NCI-H2107 treated with DMSO at 0.1 percent for 48 hours (cell line): ENCODE data around the gene ENOX2.

ENCODE experiments used
- DNase-seq: peaks from one replicate; lab custom pipeline; 2025; ENCODE audit not compliant: unreplicated experiment; lab: John Stamatoyannopoulos, UW

Gene ENOX2

GRCh38 chrX:130645955-130646583 lies 256.9 kb downstream of the ENOX2 start:
- DNase-seq = no peak

GRCh38 chrX:130637591-130637990 lies 265.4 kb downstream of the ENOX2 start:
- DNase-seq = no peak

DNA sequence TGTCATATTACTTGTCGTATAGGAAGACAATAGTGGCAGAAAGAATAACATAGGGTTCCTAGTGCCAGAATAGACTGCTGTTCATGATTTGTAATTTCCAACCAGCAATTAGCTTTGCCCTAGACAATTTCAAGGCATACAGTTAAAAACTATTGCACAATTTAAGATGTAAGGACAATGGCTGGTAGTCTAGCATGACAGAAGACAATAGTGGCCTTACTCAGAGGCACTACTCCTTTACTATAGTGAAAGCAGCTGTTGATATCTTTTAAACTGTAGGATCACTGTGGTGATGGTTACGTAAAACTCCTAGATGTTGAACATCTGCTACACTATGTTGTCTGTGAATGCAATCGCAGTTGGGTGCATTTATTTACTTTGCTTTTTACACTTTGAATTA lies 266.7 kb downstream of the ENOX2 start:
- DNase-seq = peak; percentile 90

DNA sequence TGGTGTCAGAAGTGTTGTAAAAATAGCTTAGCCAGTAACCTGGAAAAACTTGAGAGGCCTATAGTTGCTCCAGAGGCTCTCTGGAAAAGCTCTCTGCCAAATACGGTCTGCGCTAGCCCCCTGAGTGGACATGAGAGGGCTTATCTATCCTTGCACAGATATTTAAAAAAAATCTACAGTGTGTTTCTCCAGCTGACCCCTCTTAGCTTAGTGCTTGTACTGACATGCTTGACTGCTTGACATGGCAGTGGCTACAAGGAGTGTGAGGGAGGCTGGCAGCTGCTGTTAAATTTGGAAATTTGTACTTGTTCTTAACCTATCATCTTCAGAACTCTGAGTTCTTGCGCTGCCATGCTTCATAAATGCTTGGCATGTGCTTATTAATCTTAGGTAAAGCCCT lies 272.0 kb downstream of the ENOX2 start:
- no peak for DNase-seq

- DNase-seq = no peak
These were observed 274.5 kb downstream of the ENOX2 start for GRCh38 chrX:130628516-130628915.

DNA sequence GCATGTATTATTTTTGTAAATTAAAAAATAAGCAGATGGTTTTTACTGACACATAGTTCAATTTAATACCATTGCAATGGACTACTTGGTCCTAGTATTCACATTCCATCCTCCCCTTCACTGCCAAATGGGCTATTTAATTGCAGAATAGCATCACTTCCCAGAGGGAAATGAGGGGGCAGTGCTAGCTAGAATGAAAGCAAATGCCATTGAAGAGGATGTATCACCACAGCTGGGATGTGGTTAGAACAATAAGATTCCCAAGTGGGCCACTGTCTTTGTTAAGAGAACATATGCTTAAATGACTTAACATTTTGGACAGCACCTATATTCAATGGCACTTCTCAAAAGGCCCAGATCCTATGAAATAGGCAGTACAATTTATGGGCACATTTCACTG lies 276.5 kb downstream of the ENOX2 start:
- DNase-seq = no peak

GRCh38 chrX:130625386-130625785 lies 277.6 kb downstream of the ENOX2 start:
- no peak for DNase-seq

DNA sequence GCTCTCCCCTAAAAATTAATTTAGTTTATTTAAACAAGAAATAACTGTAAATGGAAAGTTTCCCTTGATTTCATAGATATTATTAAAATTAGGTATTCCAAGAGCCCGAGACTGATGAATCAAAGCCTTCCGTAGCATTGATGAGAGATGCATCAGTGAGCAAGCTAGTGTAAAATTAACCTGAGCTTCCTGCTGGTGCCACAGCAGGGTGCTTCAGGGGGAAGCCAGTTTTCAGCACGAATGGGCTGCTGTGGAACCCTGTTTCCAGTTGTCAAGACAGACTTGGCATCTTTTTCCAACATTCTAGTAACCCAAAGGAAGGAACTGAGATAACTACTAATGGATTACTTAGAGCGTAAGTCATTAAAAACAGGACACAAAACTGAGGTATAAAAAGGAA lies 279.5 kb downstream of the ENOX2 start:
- DNase-seq = no peak

DNA sequence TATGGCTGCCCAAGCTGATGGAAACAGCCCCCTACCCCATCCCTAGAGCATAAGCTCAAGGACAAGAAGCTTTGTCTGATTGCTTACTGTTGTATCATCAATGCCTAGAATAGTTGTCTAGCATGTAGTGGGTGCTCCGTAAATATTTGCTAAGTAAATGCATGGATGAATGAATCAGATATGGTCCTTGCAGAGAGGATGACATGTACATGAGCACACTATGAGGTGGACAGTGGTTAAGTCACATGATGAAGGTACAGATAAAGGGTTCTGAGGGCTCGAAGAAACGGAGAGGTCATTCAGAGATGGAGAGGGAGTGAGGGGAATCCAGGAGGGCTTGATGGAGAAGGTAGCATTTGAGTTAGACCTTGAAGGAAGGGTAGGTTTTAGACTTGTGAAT lies 287.1 kb downstream of the ENOX2 start:
- DNase-seq = no peak

DNA sequence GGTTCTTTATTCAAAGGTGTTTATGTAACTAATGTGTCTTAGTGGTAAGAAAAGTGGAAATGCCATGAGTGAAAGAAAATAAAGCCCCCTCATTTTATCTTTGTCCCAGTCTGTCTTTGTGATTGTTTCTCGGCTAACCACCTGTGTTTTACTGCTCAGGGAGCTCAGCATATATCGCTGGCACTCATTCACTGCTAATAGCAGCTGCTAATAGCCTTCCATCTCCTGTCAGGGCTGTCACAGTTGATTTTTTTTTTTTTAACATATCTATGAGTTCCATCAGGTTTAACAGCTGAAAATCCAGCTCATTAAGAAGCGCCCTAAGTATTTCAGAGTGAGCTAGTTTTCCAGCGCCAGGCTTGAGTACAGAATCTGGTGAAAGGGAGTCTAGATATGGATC lies 295.6 kb downstream of the ENOX2 start:
- no peak for DNase-seq

DNA sequence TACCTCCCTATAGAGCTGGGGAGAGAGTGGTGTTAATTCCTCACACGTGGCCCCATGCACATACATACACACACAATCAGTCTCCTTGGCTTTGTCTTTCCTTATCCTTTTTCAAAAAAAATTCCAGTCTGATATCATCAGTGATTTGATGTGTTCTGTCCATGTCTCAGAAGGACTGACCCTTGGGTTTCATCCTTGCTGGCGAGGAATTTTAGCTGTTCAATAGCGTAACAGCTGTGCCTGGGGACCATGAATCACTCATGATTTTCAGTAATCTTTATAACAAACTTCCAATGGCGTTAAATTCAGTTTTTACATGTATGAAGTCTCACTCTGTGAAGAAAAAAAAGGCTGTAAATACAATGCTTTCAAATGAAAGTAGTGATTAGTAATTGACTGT lies 296.6 kb downstream of the ENOX2 start:
- no peak for DNase-seq

GRCh38 chrX:130604882-130605281 lies 298.1 kb downstream of the ENOX2 start:
- no peak for DNase-seq

DNA sequence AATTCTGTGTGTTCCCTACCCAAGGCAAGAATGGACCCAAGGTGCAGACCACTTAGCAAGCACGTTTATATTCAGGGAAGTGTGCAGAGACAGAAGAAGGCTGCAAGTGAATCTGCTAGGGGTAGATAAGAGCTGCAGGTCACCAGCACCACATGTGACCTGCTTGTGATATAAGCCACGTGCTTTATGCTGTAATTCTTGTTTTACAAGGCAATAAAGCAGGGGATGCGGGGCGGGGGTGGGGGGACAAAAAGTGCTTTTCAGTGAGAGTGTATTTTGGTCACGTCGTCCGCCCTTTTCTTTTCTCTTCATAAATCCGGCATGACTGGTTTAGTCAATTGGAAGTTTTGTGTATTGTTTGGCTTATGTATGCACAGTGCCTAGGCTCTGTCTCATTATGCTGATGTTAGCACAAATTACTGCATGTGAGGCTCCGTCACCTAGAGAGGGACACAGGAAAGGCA lies 308.5 kb downstream of the ENOX2 start:
- DNase-seq = no peak

DNA sequence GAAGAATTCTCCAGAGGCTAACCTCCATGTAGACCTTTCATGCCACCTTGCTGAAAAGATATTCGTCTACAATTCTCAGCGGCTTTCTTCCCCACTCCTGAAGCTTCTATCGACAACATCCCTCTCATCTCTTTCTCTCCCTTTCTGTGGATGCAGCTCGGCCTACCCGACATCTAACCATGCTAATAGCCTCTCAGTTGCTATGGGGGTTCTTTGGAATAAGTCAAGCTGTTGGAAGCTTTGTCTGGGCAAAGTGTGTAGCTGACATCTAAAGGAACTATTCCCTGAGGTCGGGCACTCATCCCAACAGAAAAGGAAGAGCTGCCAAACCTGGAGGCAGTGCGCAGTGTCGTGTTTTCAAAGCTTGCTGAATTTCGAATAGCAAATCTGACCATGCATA lies 309.1 kb downstream of the ENOX2 start:
- no peak for DNase-seq

DNA sequence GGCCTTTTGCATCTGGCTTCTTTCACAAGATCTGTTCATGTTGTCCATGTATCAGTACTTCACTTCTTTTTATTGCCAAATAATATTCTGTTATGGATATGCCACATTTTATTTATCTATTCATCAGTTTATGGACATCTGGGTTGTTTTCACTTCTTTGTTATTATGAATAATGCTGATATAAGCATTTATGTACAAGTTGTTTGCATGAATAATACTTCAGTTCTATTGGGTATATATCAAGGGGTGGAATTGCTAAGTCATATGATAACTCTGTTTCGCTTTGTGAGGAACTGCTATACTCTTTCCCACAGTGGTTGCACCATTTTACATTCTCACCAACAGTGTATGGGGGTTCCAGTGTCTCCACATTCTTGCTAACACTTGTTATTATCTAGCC lies 310.8 kb downstream of the ENOX2 start:
- no peak for DNase-seq

- no peak for DNase-seq
These were observed 324.1 kb downstream of the ENOX2 start for GRCh38 chrX:130578906-130579305.

GRCh38 chrX:130577431-130577830 lies 325.6 kb downstream of the ENOX2 start:
- no peak for DNase-seq

DNA sequence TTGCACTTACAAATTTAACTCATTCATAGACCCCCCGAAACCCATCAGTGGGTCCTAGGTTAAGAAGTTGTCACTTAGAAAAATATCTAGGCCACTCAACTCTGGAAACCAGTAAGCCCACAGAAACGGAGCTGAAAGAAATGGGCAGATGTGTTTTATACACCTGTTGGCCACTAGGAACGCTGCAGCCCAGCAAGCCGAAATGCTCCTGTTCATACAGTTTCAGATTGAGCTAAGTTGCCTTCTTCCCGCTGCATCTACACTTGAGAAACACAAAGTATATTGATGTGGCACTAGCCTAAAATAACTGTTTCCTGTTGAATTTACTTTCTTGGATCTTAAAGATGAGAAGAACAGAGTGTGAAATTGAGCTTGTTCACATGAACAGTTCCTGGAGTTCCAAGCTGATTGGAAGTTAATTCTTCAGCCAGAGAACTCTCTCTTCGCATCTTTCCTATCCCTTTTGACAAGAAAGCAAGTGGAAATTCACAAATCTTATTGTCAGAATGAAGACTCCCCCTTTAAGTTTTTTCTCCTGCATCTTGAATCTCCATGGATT lies 327.1 kb downstream of the ENOX2 start:
- DNase-seq = peak; percentile 30
